ENCODE results near the gene KRTAP19-7.

KRTAP19-7 gene

DNA sequence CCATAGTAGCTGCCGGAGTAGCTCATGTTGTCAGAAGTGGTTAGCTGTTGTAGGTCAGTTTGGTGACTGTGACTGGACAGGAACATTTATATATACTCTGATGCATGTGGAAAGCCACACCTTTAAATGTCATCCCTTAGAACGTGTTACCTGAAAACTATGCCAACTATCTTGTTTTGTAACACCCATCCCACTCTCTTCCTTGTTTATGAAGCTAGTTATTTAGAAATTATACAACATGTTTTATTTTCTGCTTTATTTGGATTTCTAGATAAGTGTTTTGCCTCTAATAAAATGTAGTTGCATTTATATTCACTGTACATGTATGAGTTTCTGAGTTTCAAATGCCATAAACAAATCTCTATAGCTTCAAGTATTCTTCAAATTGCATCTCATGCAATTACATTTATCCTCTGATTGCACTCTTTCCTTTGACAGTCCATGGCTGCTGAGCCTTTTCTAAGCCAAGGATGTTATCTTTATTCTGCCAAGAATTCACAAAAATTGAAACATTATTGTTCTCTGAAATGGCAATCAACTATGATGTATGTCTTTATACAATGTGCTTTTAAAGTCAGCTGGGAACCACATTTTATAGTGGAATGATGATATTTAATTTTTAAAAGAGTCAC, at the start of gene KRTAP19-7:
KRTAP19-7 (minus strand) TSS at position 51 of the 632 bp plus-strand sequence; CDS start at position 26, 25 bp downstream.
- Histone ChIP-seq H3K4me2 (ENCODE audit: low read depth, low read length, poor library complexity, severe bottlenecking) (no peak within 1 kb of the TSS), H3K4me3 (ENCODE audit: insufficient read depth, low read length, poor library complexity, severe bottlenecking) (no peak within 1 kb of the TSS), H2AFZ (ENCODE audit: low read depth, low read length, severe bottlenecking) (no peak within 1 kb of the TSS), H3K9ac (ENCODE audit: low read length) (no peak within 1 kb of the TSS), H3K9me2 (replicated peaks; ENCODE audit: insufficient read depth, low read length) (no peaks in the 10 kb centered on the region), H3K27me3 (ENCODE audit: low read length) (no peaks in the 10 kb centered on the region), H3F3A (ENCODE audit: insufficient read depth) (no peaks in the 10 kb centered on the region), H3K36me3 (ENCODE audit: low read length) (no peaks in the 10 kb centered on the region), H3K27ac (ENCODE audit: low read depth, low read length) (no peak within 1 kb of the TSS), H4K20me1 (ENCODE audit: low read depth, low read length) (no peaks in the 10 kb centered on the region), H3K79me2 (ENCODE audit: insufficient read depth, low read length) (no peaks in the 10 kb centered on the region), H3K9me3 (ENCODE audit: insufficient read depth, low read length) (no peaks in the 10 kb centered on the region)
- TF ChIP-seq CTCF (IDR thresholded peaks at IDR 0.05; ENCODE audit: insufficient read depth, low read length, poor library complexity, severe bottlenecking) (no peak), EZH2phosphoT487 (conservative IDR thresholded peaks at IDR 0.05; ENCODE audit: low read length) (no peak)

GRCh38 chr21:30605968-30606367, 44.9 kb upstream of the KRTAP19-7 start:
- Histone ChIP-seq H3K9ac (ENCODE audit: low read length) (no peak overlapping the region), H3K27me3 (ENCODE audit: low read length) (no peaks in the 10 kb centered on the region), H3K9me3 (ENCODE audit: insufficient read depth, low read length) (no peaks in the 10 kb centered on the region), H2AFZ (ENCODE audit: low read depth, low read length, severe bottlenecking) (no peak overlapping the region), H3K4me3 (ENCODE audit: insufficient read depth, low read length, poor library complexity, severe bottlenecking) (no peak overlapping the region), H4K20me1 (ENCODE audit: low read depth, low read length) (no peaks in the 10 kb centered on the region), H3K36me3 (ENCODE audit: low read length) (no peaks in the 10 kb centered on the region), H3K4me2 (ENCODE audit: low read depth, low read length, poor library complexity, severe bottlenecking) (no peak overlapping the region), H3K79me2 (ENCODE audit: insufficient read depth, low read length) (no peaks in the 10 kb centered on the region), H3F3A (ENCODE audit: insufficient read depth) (no peaks in the 10 kb centered on the region), H3K27ac (ENCODE audit: low read depth, low read length) (no peak overlapping the region), H3K9me2 (replicated peaks; ENCODE audit: insufficient read depth, low read length) (no peaks in the 10 kb centered on the region)
- TF ChIP-seq EZH2phosphoT487 (conservative IDR thresholded peaks at IDR 0.05; ENCODE audit: low read length) (no peak), CTCF (IDR thresholded peaks at IDR 0.05; ENCODE audit: insufficient read depth, low read length, poor library complexity, severe bottlenecking) (no peak)

- no peak within 1 kb of the TSS for H3K9ac ChIP-seq (ENCODE audit: low read length)
- H3K79me2 ChIP-seq (ENCODE audit: insufficient read depth, low read length), result no peaks in the 10 kb centered on the region
- no peaks in the 10 kb centered on the region for H3K9me3 ChIP-seq (ENCODE audit: insufficient read depth, low read length)
- no peaks in the 10 kb centered on the region for H3K36me3 ChIP-seq (ENCODE audit: low read length)
- H2AFZ ChIP-seq (ENCODE audit: low read depth, low read length, severe bottlenecking), result no peak within 1 kb of the TSS
- H3K4me3 ChIP-seq (ENCODE audit: insufficient read depth, low read length, poor library complexity, severe bottlenecking), result no peak within 1 kb of the TSS
- TF ChIP-seq EZH2phosphoT487 (conservative IDR thresholded peaks at IDR 0.05; ENCODE audit: low read length) (no peak), CTCF (IDR thresholded peaks at IDR 0.05; ENCODE audit: insufficient read depth, low read length, poor library complexity, severe bottlenecking) (no peak)
- H3K27me3 ChIP-seq (ENCODE audit: low read length), result no peaks in the 10 kb centered on the region
- H3K9me2 ChIP-seq (replicated peaks; ENCODE audit: insufficient read depth, low read length), result no peaks in the 10 kb centered on the region
- H3F3A ChIP-seq (ENCODE audit: insufficient read depth), result no peaks in the 10 kb centered on the region
- no peak within 1 kb of the TSS for H3K4me2 ChIP-seq (ENCODE audit: low read depth, low read length, poor library complexity, severe bottlenecking)
- no peaks in the 10 kb centered on the region for H4K20me1 ChIP-seq (ENCODE audit: low read depth, low read length)
- H3K27ac ChIP-seq (ENCODE audit: low read depth, low read length), result no peak within 1 kb of the TSS
Observed at GRCh38 chr21:30600787-30601186, 39.7 kb upstream of the KRTAP19-7 start, which contains the start of gene KRTAP22-1. Gene KRTAP22-1, plus strand, starts transcription at chr21:30601087.
